GM10266 (cell line): ENCODE data around the gene KAZN.
A peak's percentile ranks its signal among the peaks of the same experiment; 100 is the strongest.

Experiments used
- DNase-seq: peaks from one replicate; pipeline ENCODE4 v3.0.0; 2012; ENCODE audit errors: extremely low spot score
- CTCF ChIP-seq: IDR thresholded peaks from 2 replicates; pipeline ENCODE4 v1.5.1; 2012; ENCODE audit warnings: mild to moderate bottlenecking, low read depth; ENCODE audit not compliant: control insufficient read depth, insufficient read depth; ENCODE audit errors: missing control alignments

Gene KAZN

GRCh38 chr1:14922942-14923726 is 324.6 kb downstream of the KAZN start:
- no peak for DNase-seq
- TF ChIP-seq CTCF, result no peak

- TF ChIP-seq CTCF, result no peak
- peak; percentile 83 for DNase-seq
These were observed 325.4 kb downstream of the KAZN start for GRCh38 chr1:14923727-14924452.

DNA sequence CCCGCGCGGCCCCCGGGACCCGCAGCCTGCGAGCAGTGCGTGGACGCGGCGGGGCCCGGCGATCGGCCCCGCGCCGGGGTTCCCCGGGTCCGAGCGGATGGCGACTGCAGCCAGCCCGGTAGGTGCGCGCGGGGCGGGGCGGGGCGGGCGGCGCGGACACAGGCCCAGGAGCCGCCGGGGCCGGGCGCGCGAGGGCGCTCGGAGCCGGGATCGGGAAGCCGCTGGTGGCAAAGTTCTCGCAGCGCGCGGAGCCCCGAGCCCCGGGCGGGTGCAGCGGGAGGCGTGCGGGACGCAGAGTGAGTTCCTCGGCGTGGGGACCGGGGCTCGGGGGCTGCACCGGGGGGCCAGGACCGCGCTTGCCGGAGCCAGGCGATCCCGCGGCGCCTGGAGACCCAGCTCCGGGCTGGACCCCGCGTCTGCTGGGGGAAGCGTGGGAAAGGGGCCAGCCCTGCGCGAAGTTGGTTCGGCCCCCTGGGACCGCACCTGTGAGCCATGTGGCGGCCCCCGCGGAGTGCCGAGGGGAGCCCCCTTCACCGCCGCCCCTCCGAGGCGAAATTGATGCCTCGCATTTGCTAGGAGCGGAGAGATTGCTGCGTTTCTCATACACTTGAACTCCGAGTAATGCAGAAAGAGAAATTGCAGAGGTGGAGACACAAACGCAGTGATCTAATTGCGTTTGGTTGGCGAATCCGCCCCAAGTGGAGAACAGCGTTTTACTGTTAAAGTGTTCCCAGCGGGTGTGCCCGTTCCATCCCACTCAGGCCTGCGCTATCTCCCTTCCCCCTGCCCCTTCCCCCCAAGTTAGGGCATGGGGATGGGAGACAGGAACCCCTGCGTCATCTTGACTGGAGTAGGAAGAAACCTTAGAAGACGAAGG is 326.2 kb downstream of the KAZN start:
- peak; percentile 56 for DNase-seq
- peak; percentile 8 for TF ChIP-seq CTCF

DNA sequence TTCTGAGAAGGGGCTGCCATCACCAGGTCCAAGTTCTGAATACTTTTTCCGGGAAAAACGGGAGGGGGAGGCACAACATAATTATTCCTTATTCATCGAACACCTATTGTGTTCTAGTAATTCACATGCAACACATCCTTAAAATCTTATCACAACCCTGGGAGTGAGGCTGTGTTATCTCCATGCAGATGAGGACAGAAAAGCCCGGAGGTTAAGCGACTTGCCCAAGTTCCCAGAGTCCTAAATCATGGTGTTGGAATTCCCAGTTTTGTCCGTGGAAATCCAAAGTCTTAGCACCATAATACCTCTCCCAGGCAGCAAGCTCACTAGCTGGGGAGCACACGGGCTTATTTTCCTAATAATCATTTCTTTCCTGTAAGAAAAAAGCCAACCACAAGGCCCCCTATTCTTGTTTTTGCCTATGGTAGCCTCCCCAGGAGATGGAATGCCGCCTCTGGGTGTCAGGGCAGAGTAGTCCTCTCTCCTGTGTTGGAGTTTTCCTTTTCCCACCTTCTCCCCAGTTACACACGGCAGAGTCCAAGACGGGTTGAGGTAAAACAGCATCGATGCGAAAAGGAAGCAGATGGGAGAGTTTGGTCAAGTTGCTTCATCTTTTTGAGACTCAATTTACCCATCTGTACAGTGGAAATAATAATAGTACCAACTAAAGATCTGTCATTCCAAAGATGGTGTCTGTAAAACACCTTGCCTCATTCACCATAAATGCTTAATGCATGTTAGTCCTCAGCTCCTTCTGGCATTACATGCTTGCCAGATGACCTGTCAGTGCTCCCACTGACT is 327.1 kb downstream of the KAZN start:
- DNase-seq, result no peak
- TF ChIP-seq CTCF, result no peak

- TF ChIP-seq CTCF, result no peak
- DNase-seq, result peak; percentile 32
These were observed 327.7 kb downstream of the KAZN start for GRCh38 chr1:14926229-14926628.

- no peak for DNase-seq
- no peak for TF ChIP-seq CTCF
These were observed 328.5 kb downstream of the KAZN start for GRCh38 chr1:14926818-14927575.
